ENCODE measurements around the gene ELN. TPM values are rescaled to one million over a fixed set of nuclear protein-coding genes. Genes with fewer than 3 reads are reported as not detected.

Gene ELN
- total and polyA plus RNA-seq, 2 of the 8 experiments (the other 6 are each of a cell fraction or from before 2014, with no cell fraction given): 5.1 to 5.6 TPM

DNA sequence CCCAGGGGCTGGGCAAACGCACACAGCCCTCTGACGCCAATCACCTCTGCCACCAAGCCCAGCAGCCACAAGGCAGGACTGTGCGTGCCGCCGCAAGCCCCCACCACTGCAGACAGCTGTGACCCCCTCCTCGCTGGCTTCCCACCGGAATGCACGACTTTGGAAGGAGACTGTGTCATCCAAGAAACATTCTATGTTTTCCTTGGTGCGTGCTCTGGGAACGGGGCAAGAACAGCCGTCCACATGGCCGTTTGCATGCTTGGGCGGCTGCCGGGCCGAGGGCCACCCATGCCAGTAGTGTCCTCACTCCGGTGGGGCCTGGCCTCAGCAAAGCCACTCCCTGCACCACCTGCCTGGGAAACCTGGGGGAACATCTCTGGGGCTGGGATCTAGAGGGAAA is 17.6 kb upstream of the ELN start:
- no peak overlapping the region for H2AFZ ChIP-seq (ENCODE audit: low read length)
- FAIRE-seq: no peak
- WGBS, 2 experiments (ENCODE audit: extremely low coverage in 1 of 2, insufficient coverage in 1 of 2, insufficient read length in 1 of 2, insufficient replicate concordance in 2 of 2, low coverage in 1 of 2, low lambda C conversion rate in 2 of 2, missing lambda C conversion rate in 1 of 2): 88% methylated on average over 16 of the region's 16 CpGs; no CpG with 5 or more reads in 1 of the 2 experiments

More for the DNA sequence above, 17.6 kb upstream of the ELN start:
- Histone ChIP-seq H2BK12ac (ENCODE audit: low read depth, low read length) (no peak overlapping the region), H3K27me3 (replicated peaks in 1 of 4; ENCODE audit: control insufficient read depth in 3 of 4, extremely low read depth in 1 of 4, insufficient read depth in 3 of 4, low read length in 3 of 4) (no peaks in the 10 kb centered on the region), H2BK5ac (ENCODE audit: low read depth, low read length) (no peak overlapping the region), H3K36me3 (ENCODE audit: control insufficient read depth in 2 of 4, insufficient read depth in 4 of 4, low read length in 3 of 4) (no peaks in the 10 kb centered on the region), H3K4me2 (ENCODE audit: insufficient read depth in 1 of 2, low read depth in 2 of 2, low read length in 2 of 2) (no peak overlapping the region), H3K27ac (ENCODE audit: low read depth, low read length) (no peak overlapping the region), H3K9ac (replicated peaks in 1 of 4; ENCODE audit: extremely low read depth in 1 of 4, low read depth in 3 of 4, low read length in 3 of 4) (no peak overlapping the region), H3K23ac (ENCODE audit: insufficient read length) (no peak overlapping the region), H2BK120ac (replicated peaks; ENCODE audit: low read depth, low read length) (no peak overlapping the region), H4K91ac (replicated peaks; ENCODE audit: insufficient read length, low read length) (no peak overlapping the region), H3K14ac (ENCODE audit: insufficient read length) (no peak overlapping the region), H4K20me1 (replicated peaks in 1 of 2; ENCODE audit: control insufficient read depth in 1 of 2, insufficient read depth in 2 of 2, low read length in 2 of 2) (peaks cover 0 to 3% of the 10 kb centered on the region in 2 experiments), H2BK15ac (ENCODE audit: low read length) (no peak overlapping the region), H4K5ac (ENCODE audit: insufficient read length, low read depth, low read length) (no peak overlapping the region), H4K8ac (ENCODE audit: extremely low read depth, insufficient read depth, low read length) (peak overlapping the region; percentile 62; the same call in 1 of the 2 replicates), H3K4me3 (ENCODE audit: extremely low read depth in 1 of 4, insufficient read depth in 2 of 4, low read depth in 3 of 4, low read length in 4 of 4) (no peak overlapping the region), H3K4ac (replicated peaks; ENCODE audit: insufficient read length, low read depth, low read length) (no peak overlapping the region), H3K79me1 (ENCODE audit: low read depth, low read length) (no peaks in the 10 kb centered on the region), H3K4me1 (replicated peaks in 1 of 4; ENCODE audit: control insufficient read depth in 3 of 4, insufficient read depth in 4 of 4, low read length in 3 of 4) (no peaks in the 10 kb centered on the region), H3K23me2 (ENCODE audit: low read depth, low read length) (no peaks in the 10 kb centered on the region), H3K79me2 (ENCODE audit: control insufficient read depth in 1 of 2, insufficient read depth in 2 of 2, low read length in 2 of 2) (no peaks in the 10 kb centered on the region), H3K18ac (ENCODE audit: extremely low read depth, low read length) (no peak overlapping the region), H2BK20ac (ENCODE audit: low read length) (no peak overlapping the region), H3K56ac (replicated peaks; ENCODE audit: insufficient read length, low read depth, low read length) (no peak overlapping the region), H3K9me3 (ENCODE audit: insufficient read depth in 2 of 2, low read depth in 1 of 2, low read length in 1 of 2) (no peaks in the 10 kb centered on the region), H2AK5ac (ENCODE audit: low read depth, low read length) (no peak overlapping the region)
- TF ChIP-seq SIRT6 (IDR thresholded peaks at IDR 0.05; ENCODE audit: low read length): no peak
- no peak for TF ChIP-seq CHD2 (IDR thresholded peaks at IDR 0.05; ENCODE audit: low read length)
- TF ChIP-seq MAFK (IDR thresholded peaks at IDR 0.05; ENCODE audit: low read depth, low read length): no peak
- no peak for TF ChIP-seq NANOG (IDR thresholded peaks at IDR 0.05; ENCODE audit: insufficient read depth, low read depth, low read length, poor library complexity, severe bottlenecking)
- no peak for TF ChIP-seq BCL11A (IDR thresholded peaks at IDR 0.05; ENCODE audit: low read depth in 2 of 2, low read length in 2 of 2)
- no peak for TF ChIP-seq SAP30 (IDR thresholded peaks at IDR 0.05; ENCODE audit: insufficient read depth, insufficient replicate concordance, low read length)
- no peak for TF ChIP-seq POLR2A (IDR thresholded peaks at IDR 0.05; ENCODE audit: control extremely low read depth in 1 of 2, low read depth in 2 of 2, low read length in 2 of 2)
- no peak for DNase-seq (ENCODE audit: low read depth in 1 of 2, low spot score in 2 of 2)
- ChIA-PET POLR2A (ENCODE audit: partially characterized antibody) (no interaction called here), CTCF (ENCODE audit: partially characterized antibody) (interaction anchor here (14.4 kb wide), 1 partner anchor 16 kb away, joined by 145 read pairs; the partner anchor contains the start of gene ELN)
